Activated T-cell treated with anti-CD3 and anti-CD28 coated beads, Interleukin-2, amount 50 U/mL, for 1 hour (primary cell): Measurements from ENCODE around the gene RHBDD1.

Experiments used
- DNase-seq: peaks from one replicate; pipeline ENCODE4 v3.0.0-alpha.2; 2020

RHBDD1 gene

DNA sequence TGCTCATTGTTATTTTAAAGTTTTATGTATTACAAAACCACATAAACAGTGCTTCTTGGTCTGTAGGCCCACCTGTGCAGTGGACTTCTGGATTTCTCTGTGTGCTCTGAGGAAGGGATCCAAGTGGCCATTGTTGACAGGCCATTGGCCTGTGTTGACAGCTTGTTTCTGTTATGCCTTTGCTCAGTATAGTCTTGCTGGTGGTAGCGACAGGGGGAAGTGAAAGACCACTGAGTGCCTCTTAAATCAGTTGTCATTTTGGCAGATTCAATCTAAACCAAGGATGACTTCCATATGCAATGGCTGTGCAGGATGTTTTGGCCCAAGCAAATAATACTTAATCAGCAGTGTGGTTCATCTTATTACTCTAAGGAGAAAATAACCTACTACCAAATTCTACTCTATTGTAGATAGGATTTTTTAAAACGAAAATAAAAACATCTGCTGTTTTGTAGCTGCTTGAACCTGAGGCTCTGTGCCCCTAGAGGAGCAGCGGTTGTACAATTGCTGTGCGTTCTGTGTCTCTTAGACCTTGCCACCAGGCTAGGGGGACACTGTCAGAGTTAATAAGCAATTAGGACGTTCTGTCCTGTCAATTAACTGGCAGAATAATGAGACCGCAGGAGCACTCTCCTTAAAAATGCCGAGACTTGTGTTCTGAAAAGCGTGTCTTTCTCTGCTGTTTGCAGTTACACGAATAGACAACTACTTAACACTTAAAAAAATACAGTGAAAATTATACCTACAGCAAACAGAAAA, 108.2 kb downstream of the RHBDD1 start:
- no peak for DNase-seq

DNA sequence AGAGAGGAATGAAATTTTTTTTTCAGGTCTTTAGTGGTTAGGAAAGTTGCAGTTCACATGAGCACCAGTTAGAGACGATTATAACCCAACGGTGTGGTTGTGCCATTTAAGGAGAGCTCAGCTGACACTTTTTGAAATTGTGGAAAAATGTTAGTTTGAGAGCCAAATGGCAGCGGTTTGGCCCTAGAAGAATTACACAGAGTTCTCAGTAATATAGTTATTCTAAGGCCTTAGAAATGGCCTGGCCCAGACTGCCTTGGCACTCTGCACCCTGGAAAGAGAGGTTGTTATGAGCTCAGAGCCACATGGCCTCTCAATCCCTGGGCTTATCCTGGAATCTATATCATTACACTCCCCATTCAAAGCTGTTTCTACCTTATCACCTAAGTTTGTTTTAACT, 117.4 kb downstream of the RHBDD1 start:
- DNase-seq = no peak

DNA sequence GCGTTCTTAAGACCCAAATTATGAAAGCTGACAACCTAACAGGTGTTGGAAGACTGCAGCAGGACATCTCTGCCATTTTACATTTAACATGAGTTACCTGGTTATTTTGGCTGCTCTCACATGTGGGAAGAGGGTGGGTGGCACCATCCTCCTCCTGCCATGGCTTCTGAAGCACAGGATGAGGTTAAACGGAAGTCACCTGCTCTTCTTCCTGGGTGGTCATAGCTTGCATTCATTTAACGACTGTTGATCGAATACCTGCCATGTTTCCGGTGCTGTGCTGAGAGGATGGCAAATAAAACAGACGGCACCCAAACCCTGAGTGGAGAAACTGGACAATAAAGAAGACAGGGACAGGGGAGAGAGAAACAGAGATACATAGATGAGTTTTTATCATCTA, 118.0 kb downstream of the RHBDD1 start:
- no peak for DNase-seq

DNA sequence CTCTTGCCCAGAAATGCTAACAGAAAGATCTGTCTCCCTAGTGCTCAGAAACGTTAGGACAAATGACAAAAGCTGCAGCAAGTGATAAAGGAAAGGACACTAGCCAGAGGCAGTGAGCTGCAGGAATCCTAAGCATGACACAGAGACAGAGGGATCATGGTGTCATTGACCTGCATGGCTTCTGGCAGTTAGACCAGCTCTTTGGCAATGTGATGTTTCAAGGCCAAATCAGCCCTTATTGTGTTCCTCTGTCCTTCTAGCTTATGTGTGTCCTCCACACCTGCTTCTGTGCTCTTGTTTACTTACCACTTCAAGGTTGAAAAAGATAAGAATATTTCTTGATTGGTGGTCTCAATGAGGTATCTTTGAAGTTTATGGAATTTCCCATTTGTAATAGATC, 120.8 kb downstream of the RHBDD1 start:
- no peak for DNase-seq

DNA sequence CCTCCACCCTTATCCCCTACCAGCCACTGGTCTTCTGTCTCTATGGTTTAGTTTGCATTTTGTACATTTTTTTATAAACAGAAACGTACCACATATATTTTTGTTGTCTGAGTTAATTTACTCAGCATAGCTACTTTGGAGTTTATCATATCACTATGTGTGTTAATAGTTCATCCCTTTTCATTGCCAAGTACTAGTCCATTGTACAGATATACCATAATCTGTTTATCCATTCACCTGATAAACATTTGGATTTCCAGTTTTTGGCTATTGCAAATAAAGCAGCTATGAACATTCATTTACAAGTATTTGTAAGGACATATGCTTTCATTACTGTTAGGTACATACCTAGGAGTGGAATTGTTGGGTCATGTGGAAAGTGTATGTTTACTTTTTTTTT, 123.6 kb downstream of the RHBDD1 start:
- DNase-seq = no peak

DNA sequence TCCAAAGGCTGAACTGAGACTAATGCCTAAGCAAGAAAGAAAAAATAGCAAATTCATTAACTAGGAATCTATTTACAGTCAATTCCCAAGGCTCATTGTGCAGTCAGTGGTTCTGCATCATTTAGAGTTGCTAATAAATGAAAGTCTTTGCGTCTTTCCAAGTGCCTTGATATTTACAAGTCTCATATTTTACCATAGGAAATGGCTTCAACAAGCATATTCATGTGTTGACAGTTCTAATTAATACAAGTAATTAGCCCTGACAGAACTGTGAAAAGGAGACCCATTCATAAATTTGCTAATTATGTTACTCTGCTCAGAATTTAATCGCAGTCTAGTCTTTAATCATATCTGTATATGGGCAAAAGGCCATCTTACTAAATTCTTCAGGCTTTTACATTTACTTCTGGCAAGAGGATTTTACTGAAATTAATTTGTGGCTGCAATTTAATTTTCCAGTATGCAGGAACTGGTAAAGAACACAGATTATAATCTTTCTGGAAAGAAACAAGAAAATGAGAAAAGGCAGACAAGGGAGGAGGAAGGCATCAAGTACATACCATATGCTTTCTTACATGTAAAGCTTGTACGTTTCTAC, 126.4 kb downstream of the RHBDD1 start:
- no peak for DNase-seq

DNA sequence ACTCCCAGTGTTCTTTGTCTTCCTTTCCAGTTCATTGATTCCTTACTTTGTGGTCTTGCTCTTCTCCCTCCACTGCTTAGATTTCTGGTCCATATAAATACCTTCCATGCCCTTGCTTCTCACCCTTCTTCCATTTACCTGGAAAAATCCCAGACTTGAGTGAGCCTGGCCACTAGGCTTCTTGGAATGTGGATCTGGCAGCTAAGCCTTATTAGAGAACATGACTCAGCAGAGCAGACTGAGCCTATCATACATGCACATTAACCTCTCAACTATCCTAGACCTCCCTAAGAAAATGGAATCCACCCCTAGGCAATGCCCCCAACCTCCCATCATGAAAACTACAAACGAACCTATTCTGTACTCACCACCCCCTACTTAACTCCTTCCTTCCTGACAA, 127.7 kb downstream of the RHBDD1 start:
- no peak for DNase-seq

DNA sequence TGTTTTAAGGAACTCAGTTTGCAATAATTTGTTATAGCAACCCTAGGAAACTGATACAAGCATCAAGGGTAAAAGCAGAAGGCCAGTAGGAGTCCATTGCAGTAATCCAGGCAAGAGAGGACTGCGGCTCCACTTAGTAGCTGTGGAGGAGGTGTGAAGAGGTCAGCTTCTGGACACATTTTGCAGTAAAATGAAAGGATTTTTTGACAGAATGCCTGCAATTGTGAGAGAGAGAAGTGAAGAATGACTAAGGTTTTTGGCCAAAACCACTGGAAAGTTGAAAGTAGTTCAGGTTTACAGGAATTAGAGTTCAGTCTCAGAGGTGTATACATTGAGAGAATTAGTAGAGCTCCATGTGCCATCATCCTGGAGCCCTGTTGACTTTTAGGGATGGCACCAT, 129.5 kb downstream of the RHBDD1 start:
- DNase-seq = no peak

DNA sequence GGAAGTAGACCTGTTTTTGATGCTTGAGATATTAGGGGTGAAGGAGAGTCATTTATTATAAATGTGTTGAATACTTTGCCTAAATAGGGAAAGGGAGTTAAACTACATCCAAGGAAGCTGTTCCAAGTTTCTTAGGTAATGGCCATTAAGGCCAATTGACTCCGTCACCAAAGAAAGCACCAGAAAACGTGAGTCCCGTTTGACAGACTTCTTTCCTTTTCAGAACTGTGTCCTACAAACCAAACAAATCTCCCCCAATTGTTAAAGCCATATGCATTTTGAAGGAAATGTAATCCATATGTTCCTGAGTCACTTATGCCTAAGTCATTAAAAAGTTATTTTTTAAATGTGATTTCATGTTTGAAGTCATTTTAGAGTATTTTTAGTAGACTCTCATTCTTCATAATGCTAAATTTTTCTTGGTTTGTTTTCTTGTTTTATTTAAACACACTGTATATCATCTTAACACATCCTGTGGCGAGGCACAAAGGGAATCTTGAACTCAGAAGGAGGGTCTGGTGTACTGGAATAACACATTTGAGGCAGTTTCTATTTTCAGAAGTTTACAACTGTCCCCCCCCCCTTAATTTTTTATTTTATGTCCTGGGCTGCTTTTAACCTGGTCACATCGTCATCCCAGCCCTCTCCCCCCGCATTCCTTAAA, 133.7 kb downstream of the RHBDD1 start:
- no peak for DNase-seq

DNA sequence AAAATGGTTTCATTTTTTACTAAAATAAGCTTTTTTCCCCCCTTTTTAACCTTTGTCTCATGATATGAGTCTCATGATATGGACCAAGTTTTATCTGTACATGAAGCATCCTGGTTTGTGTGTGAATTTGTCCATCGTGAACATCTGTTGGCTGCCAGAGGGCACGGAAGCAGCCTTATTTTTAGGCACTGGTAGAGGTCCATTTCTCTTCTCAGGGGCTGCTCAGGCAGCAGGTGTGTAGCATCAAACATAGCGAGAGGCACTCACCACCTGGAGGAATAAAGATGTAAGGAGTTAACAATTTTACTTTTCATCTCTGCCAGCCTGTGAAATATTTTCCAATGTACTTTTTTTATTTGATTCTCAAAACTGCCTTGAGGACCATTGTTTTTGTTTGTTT, 134.5 kb downstream of the RHBDD1 start:
- DNase-seq = no peak

DNA sequence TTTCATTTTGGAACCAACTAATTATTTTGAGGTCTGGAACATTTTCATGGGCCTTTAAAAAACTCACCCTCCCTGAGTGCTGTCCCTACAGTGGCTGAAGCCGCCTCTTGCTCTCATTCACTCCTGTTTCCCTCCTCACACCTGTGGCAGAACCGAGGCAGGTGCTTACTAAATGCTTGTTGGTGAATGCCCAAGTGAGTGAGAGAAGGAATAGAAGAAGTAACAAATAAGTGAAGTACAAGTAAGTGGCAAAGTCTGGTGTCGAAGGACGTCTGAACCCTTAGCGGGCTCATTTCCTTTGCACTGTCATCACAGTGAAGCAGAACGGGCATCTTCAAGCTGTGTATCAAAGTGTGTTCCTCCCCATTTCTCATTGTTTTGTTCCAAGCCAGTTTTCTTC, 135.2 kb downstream of the RHBDD1 start:
- DNase-seq = no peak

DNA sequence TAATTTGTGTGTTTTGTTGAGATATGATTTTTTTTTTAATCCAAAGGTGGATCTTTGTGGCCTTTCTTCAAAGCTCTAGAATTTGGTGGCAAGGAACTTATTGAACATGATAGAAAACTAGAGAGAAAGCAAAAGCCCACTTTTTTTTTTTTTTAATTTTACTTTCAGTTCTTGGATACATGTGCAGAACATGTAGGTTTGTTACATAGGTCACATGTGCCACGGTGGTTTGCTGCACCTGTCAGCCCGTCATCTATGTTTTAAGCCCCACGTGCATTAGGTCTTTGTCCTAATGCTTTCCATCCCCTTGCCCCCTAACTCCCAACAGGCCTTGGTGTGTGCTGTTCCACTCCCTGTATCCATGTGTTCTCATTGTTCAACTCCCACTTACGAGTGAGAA, 135.9 kb downstream of the RHBDD1 start:
- DNase-seq = no peak

DNA sequence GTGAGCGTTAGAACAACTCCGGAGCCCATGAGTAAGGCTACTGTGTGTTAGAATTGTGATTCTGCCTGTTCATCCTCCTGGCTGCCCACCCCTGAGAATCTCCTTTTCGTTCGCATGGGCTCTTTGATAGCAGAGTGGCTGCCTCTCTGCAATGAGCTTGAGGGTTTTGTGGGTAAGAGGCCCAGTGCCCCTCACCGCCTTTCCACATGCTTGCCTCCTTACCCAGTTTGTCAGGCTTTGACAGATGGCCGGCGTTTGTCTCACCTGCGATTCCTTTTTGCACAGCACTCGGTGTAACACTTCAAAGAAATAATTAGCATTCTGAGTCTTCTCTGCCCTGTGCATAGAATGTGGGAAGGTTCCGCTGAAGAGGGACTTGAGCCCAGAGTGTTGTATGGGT, 138.0 kb downstream of the RHBDD1 start:
- no peak for DNase-seq

DNA sequence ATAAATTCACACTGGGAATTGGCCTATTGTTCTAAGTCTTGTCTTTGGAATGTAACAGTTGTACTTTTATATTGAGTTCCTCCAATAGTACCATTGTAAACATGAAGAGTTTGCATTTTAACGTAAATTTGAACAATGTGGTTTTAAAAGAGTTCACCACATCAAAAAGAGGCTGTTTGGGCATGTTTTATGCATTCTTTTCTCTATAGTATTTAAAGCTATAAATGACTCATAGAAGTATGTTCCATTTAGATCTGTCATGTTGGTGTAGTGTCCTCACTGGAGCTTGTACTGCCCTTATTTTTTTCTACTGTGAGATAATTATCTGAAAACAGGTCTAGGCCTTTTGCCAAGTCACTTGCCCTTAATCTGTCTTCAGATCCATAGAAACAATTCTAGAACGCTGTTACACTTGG, 141.9 kb downstream of the RHBDD1 start:
- DNase-seq = no peak

DNA sequence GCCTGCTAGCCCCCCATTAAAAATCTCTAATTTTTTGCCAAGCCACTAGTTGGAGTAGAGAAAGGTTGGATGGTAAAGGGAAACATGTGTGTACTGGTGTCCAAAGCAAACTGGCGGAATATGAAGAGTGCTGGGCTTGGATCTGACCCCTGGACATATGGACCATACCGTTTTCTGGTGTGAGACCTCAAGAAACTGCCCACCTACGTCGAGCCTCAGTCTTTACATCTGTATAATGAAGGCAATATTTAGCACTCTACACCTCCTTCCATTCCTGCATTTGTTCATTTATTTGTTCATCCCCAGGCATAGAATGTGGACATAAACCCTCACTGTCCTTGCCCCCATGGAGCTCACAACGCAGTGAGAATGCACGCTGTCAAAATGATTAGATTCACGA, 142.4 kb downstream of the RHBDD1 start:
- no peak for DNase-seq

DNA sequence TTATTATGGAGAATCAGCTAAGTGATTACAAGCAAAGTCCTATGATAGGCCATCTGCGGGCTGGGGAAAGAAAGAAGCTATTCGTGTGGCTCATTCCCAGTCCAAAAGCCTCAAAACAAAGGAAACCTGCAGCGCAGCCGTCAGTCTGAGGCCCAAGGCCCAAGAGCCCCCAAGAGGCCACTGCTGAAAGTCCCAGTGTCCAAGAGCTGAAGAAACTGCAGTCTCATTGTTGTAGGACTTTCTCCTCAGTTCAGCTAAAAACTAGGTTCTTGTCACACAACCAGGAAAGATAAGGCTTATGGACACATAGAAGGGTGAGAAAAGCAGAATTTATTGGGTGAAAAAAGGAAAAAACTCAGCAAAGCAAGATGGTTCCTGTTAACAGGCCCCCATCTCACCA, 143.2 kb downstream of the RHBDD1 start:
- DNase-seq = no peak

DNA sequence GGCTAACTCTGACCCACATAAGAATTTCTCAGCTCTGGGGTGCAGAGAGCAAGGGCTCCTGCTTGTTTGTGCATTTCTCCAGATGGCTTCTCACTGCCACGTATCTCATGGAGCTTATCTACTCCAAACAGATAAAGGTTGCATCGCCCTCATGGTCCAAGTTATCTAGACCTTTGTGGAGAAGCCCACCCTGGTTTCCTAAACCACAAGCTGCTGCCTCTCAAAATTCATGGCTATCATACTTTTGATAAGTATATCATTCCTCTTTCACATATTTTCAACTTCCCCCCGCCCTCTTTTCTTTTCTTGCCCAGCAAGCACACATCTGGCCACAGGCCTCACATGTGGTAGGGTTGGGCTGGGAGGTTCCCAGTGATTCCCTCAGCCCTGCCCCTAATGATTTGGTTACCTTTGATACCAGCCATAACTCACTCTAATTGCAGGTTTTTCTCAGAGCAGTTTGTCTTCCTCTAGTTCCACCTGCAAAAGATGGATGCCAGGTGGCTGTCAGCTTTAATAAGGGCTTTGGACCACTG, 146.0 kb downstream of the RHBDD1 start:
- DNase-seq = no peak

DNA sequence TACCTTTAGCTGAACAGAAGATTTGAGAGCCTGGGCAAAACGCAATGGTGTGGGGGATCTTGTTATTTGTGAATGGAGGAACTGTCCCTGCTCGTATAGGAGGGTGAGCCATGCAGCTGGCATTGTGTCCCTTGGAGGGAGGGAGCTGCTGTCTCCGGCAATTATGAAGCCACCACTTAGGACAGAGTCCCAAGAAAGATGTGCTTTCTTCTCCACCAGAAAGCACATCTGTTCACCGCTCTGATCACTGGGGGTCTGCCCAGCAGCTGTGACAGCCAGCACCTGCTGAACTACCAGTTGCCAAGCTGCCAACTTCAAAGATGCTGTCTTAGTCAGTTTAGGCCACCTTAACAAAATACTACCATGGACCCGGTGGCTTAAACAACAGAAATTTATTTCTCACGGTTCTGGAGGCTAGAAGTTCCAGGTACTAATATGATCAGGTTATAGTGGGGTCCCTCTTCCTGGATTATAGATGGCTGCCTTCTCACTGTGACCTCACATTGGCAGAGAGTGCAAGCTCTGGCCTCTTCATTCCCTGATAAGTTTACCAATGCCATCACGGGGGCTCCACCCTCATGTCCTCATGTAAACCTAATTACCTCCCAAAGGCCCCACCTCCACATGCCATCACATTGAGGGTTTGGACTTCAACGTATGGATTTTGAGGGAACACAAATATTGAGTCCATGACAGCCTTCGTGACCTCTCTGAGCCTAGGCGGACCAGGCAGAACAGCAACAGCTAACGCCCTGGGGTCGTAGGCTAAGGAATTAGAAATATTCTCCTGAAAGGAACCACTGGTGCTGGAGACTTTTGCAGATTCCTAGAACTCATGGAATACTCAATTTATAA, 148.3 kb downstream of the RHBDD1 start:
- no peak for DNase-seq

DNA sequence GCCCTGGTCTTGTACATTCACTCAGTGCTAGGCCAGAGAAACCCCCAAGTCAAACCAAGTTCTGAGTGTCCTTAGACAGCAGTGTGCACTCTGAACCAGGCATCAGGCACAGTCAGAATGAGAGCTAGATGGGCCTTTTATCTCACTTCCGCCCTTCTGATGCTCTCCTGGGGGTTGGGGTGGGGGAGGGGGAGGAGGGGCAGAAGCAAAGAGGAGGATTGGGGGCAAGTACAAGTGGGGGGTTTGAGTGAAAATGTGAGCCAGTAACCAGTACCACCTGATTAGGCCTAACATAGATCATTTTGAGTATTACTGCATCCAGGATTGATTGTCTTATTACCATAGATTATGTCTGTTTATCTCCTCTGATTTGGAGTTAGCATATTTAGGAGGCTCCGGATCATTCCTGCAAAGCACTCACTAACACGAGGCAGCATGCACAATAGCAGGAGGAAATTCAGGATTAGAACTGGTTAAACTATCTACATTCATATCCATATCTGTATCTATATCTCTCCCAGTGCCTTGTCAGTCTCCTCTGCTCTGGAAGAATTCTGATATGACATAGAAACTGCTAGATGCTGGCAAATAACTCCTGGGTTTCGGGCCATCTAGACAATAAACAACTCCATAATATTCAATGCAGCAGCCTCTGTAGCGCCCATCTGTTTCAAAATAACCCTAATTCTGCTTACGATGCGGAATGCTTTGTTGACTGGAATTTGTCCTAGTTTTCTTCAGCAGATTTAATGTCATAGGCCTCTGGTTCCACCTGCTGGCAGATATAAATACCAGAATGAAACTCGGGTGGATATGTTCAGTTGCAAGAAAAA, 149.1 kb downstream of the RHBDD1 start:
- no peak for DNase-seq

DNA sequence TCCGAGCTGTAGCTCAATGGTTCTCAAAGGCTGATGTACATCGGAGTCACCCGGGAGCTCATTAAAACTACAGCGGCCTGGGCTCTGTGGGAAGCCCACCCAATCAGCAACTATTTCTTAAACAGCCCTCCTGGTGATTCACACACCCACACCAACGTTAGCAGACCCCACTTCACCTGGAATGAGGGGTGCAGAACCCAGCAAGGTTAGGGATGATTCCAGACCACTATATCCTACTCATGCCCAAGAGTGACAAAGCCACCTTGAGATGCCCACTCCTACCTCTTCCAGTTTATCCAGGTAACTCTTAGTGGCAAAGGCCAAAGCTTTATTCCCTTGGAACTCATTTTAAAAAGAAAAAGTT, 149.7 kb downstream of the RHBDD1 start:
- no peak for DNase-seq

DNA sequence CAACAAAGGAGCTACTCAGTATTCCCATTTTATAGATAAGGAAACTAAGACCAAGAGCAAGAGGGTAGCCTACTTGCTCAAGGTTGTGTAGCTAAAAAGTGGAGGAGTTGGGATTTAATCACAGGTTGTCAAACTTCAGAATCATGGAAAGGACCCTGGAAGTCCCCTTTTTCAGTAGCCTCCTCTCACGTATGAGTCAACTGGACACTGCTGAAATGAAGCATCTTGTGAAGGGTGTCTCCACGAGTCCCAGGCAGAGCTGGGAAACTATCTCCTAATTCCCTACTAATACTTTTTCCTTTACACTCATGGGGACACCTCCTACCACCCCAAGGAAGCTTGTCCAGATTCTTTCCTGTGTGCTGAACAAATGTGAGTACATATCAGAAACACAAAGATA, 155.8 kb downstream of the RHBDD1 start:
- DNase-seq = no peak

DNA sequence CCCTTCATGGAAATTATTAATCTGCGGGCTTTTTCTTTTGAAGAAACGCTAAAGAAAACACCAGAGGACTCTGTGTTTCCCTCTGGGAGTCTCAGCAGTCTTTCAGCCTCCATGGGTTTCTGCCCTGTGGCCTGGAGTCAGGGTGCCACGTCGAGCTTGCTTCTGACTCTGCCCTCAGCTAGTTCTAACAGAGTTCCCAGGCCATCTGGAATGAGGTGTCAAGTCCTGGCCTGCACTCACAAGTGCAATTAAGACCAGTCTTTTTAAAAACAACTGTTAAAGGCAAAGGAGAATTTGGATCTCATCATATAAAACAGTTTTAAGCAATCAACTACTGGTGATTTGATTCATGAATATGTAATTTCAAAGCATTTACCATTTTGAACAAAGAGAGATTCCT, 157.3 kb downstream of the RHBDD1 start:
- DNase-seq = no peak
